ENCODE measurements around the gene TMPRSS6. TPM values are rescaled to one million over a fixed set of nuclear protein-coding genes. Genes with fewer than 3 reads are reported as not detected.

TMPRSS6 gene
- polyA plus RNA-seq, 1 experiment = not detected

GRCh38 chr22:37092997-37093396 is 16.5 kb downstream of the TMPRSS6 start:
- peaks cover 14% of the 10 kb centered on the region for H3K27me3 ChIP-seq (ENCODE audit: control insufficient read depth, insufficient read depth, low read length)
- no peak for TF ChIP-seq CTCF (IDR thresholded peaks at IDR 0.05; ENCODE audit: insufficient read depth, low read depth, low read length)
- CTCF ChIA-PET = no interaction called here
- POLR2A ChIA-PET = no interaction called here
- H3K4me3 ChIP-seq (ENCODE audit: low read depth, low read length) = no peak overlapping the region
- H3K36me3 ChIP-seq (ENCODE audit: control insufficient read depth, insufficient read depth, low read length) = no peaks in the 10 kb centered on the region
- DNase-seq (ENCODE audit: low read depth) = no peak

- POLR2A ChIA-PET = no interaction called here
- no peaks in the 10 kb centered on the region for H3K36me3 ChIP-seq (ENCODE audit: control insufficient read depth, insufficient read depth, low read length)
- H3K4me3 ChIP-seq (ENCODE audit: low read depth, low read length) = no peak overlapping the region
- no peak for DNase-seq (ENCODE audit: low read depth)
- no peak for TF ChIP-seq CTCF (IDR thresholded peaks at IDR 0.05; ENCODE audit: insufficient read depth, low read depth, low read length)
- CTCF ChIA-PET = interaction anchor here (0.5 kb wide), 1 partner anchor 145 kb away, joined by 3 read pairs; no protein-coding TSS in a partner anchor
- peaks cover 11% of the 10 kb centered on the region for H3K27me3 ChIP-seq (ENCODE audit: control insufficient read depth, insufficient read depth, low read length)
These were observed 17.5 kb downstream of the TMPRSS6 start for GRCh38 chr22:37091994-37092393.

- DNase-seq (ENCODE audit: low read depth) = no peak
- POLR2A ChIA-PET = no interaction called here
- Histone ChIP-seq H3K4me3 (ENCODE audit: low read depth, low read length) (no peak overlapping the region), H3K27me3 (ENCODE audit: control insufficient read depth, insufficient read depth, low read length) (peaks cover 7% of the 10 kb centered on the region), H3K36me3 (ENCODE audit: control insufficient read depth, insufficient read depth, low read length) (no peaks in the 10 kb centered on the region)
- no peak for TF ChIP-seq CTCF (IDR thresholded peaks at IDR 0.05; ENCODE audit: insufficient read depth, low read depth, low read length)
- CTCF ChIA-PET = no interaction called here
These were observed 18.4 kb downstream of the TMPRSS6 start for GRCh38 chr22:37090920-37091695.

DNA sequence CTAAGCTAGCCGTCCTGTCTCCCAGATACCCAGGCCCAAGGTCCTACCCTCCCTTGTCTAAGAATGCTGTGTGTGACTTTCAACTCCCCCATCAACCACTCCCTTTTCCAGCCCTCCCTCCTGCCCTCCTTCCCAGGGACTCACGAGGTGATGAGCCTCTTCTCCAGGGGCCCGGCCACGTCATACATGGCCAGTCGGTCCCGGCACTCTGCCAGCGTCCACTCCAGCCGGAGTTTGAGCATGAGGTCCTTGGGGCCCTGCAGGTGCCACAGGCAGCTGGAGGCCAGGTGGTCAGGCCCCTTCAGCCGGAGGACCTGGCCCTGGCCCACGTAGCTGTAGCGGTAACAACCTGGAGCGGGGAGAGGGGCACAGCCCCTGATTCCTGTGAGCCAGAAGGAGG is 20.1 kb downstream of the TMPRSS6 start:
- H3K27me3 ChIP-seq (ENCODE audit: control insufficient read depth, insufficient read depth, low read length) = peaks cover 3% of the 10 kb centered on the region; the same call in 1 of the 2 replicates
- ChIA-PET CTCF (interaction anchor here (1.3 kb wide), 1 partner anchor 109 kb away, joined by 4 read pairs; no protein-coding TSS in a partner anchor), POLR2A (no interaction called here)
- no peaks in the 10 kb centered on the region for H3K36me3 ChIP-seq (ENCODE audit: control insufficient read depth, insufficient read depth, low read length)
- no peak for DNase-seq (ENCODE audit: low read depth)
- H3K4me3 ChIP-seq (ENCODE audit: low read depth, low read length) = no peak overlapping the region
- TF ChIP-seq CTCF (IDR thresholded peaks at IDR 0.05; ENCODE audit: insufficient read depth, low read depth, low read length) = no peak

GRCh38 chr22:37088750-37089408 is 20.6 kb downstream of the TMPRSS6 start:
- ChIA-PET POLR2A (no interaction called here), CTCF (interaction anchor here (1.2 to 1.3 kb wide), 2 partner anchors 103 to 110 kb away, joined by 4 read pairs; no protein-coding TSS in a partner anchor)
- Histone ChIP-seq H3K4me3 (ENCODE audit: low read depth, low read length) (no peak overlapping the region), H3K27me3 (ENCODE audit: control insufficient read depth, insufficient read depth, low read length) (peaks cover 3% of the 10 kb centered on the region; the same call in 1 of the 2 replicates), H3K36me3 (ENCODE audit: control insufficient read depth, insufficient read depth, low read length) (no peaks in the 10 kb centered on the region)
- TF ChIP-seq CTCF (IDR thresholded peaks at IDR 0.05; ENCODE audit: insufficient read depth, low read depth, low read length) = no peak
- no peak for DNase-seq (ENCODE audit: low read depth)

Measured in BJ (cell line).